Measurements from ENCODE around the gene ACP4. TPM values are rescaled to one million over a fixed set of nuclear protein-coding genes. Genes with fewer than 3 reads are reported as not detected.
A peak's percentile ranks its signal among the peaks of the same experiment; 100 is the strongest.

The ACP4 gene
- total and polyA plus RNA-seq, 2 of the 13 experiments (the other 11 are each of a cell fraction or from before 2014, with no cell fraction given), result 0.08 TPM; not detected in 1

DNA sequence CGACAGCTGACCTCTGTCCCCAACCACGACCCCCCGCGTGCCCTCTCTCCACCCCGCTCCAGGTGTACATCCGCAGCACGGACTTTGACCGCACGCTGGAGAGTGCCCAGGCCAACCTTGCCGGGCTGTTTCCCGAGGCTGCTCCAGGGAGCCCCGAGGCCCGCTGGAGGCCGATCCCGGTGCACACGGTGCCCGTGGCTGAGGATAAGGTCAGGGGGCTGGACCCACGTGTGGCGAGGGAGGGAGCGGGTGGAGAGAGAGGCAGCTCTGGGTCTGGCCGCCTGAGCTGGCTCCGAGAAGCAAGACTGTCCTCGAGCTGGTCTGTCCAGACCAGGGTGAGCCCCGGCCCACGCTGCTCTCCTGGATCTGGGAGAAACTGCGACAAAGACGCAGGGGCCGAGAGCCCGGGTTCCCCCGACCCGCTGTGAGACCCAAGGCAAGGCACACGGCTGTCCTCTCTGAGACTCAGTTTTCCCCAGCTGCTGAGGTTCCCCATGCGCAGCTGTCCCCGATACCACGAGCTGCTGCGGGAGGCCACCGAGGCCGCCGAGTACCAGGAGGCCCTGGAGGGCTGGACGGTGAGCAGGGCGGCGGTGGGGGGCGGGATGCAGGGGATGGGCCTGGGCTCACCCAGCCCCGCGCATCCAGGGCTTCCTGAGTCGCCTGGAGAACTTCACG is 1.5 kb downstream of the ACP4 start (continued):
- no peak for TF ChIP-seq SNAI1 (CRISPR knock-in tag; IDR thresholded peaks at IDR 0.05; ENCODE audit: borderline replicate concordance)
- no peak for TF ChIP-seq TSC22D2 (CRISPR knock-in tag; IDR thresholded peaks at IDR 0.05; ENCODE audit: borderline replicate concordance)
- no peak for TF ChIP-seq CREB1 (IDR thresholded peaks at IDR 0.05)
- TF ChIP-seq CREB1 (CRISPR knock-in tag; IDR thresholded peaks at IDR 0.05), result no peak
- no peak for TF ChIP-seq PHB2 (IDR thresholded peaks at IDR 0.05; ENCODE audit: partially characterized antibody)
- no peak for TF ChIP-seq TARDBP (CRISPR knock-in tag; IDR thresholded peaks at IDR 0.05)
- TF ChIP-seq SKI (IDR thresholded peaks at IDR 0.05; ENCODE audit: partially characterized antibody), result no peak
- TF ChIP-seq, protein P1, sequence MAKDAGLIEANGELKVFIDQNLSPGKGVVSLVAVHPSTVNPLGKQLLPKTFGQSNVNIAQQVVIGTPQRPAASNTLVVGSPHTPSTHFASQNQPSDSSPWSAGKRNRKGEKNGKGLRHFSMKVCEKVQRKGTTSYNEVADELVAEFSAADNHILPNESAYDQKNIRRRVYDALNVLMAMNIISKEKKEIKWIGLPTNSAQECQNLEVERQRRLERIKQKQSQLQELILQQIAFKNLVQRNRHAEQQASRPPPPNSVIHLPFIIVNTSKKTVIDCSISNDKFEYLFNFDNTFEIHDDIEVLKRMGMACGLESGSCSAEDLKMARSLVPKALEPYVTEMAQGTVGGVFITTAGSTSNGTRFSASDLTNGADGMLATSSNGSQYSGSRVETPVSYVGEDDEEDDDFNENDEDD (CRISPR knock-in tag; IDR thresholded peaks at IDR 0.05; ENCODE audit: borderline replicate concordance), result 0 out of 2 replicates have a peak, but pooled peaks have one; percentile 24
- TF ChIP-seq ZNF552 (CRISPR knock-in tag; IDR thresholded peaks at IDR 0.05; ENCODE audit: borderline replicate concordance), result no peak
- TF ChIP-seq ZNF773 (CRISPR knock-in tag; IDR thresholded peaks at IDR 0.05; ENCODE audit: borderline replicate concordance), result no peak
- TF ChIP-seq FOXK2 (IDR thresholded peaks at IDR 0.05), result no peak
- TF ChIP-seq FOXC1 (CRISPR knock-in tag; IDR thresholded peaks at IDR 0.05; ENCODE audit: borderline replicate concordance), result no peak
- TF ChIP-seq SP140L (CRISPR knock-in tag; IDR thresholded peaks at IDR 0.05; ENCODE audit: borderline replicate concordance), result no peak
- TF ChIP-seq, protein P2, sequence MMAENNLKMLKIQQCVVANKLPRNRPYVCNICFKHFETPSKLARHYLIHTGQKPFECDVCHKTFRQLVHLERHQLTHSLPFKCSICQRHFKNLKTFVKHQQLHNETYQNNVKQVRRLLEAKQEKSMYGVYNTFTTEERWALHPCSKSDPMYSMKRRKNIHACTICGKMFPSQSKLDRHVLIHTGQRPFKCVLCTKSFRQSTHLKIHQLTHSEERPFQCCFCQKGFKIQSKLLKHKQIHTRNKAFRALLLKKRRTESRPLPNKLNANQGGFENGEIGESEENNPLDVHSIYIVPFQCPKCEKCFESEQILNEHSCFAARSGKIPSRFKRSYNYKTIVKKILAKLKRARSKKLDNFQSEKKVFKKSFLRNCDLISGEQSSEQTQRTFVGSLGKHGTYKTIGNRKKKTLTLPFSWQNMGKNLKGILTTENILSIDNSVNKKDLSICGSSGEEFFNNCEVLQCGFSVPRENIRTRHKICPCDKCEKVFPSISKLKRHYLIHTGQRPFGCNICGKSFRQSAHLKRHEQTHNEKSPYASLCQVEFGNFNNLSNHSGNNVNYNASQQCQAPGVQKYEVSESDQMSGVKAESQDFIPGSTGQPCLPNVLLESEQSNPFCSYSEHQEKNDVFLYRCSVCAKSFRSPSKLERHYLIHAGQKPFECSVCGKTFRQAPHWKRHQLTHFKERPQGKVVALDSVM (CRISPR knock-in tag; IDR thresholded peaks at IDR 0.05), result peak; percentile 56; the same call in 1 of the 2 replicates
- TF ChIP-seq U2AF1 (optimal IDR thresholded peaks at IDR 0.05; ENCODE audit: low read depth, low read length), result no peak
- no peak for TF ChIP-seq SMAD3 (CRISPR knock-in tag; IDR thresholded peaks at IDR 0.05)
- TF ChIP-seq, protein P3, sequence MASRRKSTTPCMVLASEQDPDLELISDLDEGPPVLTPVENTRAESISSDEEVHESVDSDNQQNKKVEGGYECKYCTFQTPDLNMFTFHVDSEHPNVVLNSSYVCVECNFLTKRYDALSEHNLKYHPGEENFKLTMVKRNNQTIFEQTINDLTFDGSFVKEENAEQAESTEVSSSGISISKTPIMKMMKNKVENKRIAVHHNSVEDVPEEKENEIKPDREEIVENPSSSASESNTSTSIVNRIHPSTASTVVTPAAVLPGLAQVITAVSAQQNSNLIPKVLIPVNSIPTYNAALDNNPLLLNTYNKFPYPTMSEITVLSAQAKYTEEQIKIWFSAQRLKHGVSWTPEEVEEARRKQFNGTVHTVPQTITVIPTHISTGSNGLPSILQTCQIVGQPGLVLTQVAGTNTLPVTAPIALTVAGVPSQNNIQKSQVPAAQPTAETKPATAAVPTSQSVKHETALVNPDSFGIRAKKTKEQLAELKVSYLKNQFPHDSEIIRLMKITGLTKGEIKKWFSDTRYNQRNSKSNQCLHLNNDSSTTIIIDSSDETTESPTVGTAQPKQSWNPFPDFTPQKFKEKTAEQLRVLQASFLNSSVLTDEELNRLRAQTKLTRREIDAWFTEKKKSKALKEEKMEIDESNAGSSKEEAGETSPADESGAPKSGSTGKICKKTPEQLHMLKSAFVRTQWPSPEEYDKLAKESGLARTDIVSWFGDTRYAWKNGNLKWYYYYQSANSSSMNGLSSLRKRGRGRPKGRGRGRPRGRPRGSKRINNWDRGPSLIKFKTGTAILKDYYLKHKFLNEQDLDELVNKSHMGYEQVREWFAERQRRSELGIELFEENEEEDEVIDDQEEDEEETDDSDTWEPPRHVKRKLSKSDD (CRISPR knock-in tag; IDR thresholded peaks at IDR 0.05; ENCODE audit: low read depth), result no peak
- TF ChIP-seq ZBTB42 (CRISPR knock-in tag; IDR thresholded peaks at IDR 0.05), result no peak
- no peak for TF ChIP-seq MEF2D (CRISPR knock-in tag; IDR thresholded peaks at IDR 0.05)
- TF ChIP-seq, protein P4, sequence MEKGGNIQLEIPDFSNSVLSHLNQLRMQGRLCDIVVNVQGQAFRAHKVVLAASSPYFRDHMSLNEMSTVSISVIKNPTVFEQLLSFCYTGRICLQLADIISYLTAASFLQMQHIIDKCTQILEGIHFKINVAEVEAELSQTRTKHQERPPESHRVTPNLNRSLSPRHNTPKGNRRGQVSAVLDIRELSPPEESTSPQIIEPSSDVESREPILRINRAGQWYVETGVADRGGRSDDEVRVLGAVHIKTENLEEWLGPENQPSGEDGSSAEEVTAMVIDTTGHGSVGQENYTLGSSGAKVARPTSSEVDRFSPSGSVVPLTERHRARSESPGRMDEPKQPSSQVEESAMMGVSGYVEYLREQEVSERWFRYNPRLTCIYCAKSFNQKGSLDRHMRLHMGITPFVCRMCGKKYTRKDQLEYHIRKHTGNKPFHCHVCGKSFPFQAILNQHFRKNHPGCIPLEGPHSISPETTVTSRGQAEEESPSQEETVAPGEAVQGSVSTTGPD (CRISPR knock-in tag; IDR thresholded peaks at IDR 0.05), result no peak
- no peak for TF ChIP-seq ARNT (IDR thresholded peaks at IDR 0.05)
- TF ChIP-seq FOXK1 (CRISPR knock-in tag; IDR thresholded peaks at IDR 0.05; ENCODE audit: borderline replicate concordance, low read depth), result no peak
- TF ChIP-seq ZSCAN9 (CRISPR knock-in tag; IDR thresholded peaks at IDR 0.05; ENCODE audit: borderline replicate concordance), result no peak
- TF ChIP-seq ZNF709 (CRISPR knock-in tag; IDR thresholded peaks at IDR 0.05), result no peak
- TF ChIP-seq PHF8 (CRISPR knock-in tag; IDR thresholded peaks at IDR 0.05), result 0 out of 2 replicates have a peak, but pooled peaks have one; percentile 20

Measured in HepG2 (cell line).